K562 (cell line): ENCODE measurements around the gene SLC30A4. TPM values are rescaled to one million over a fixed set of nuclear protein-coding genes. Genes with fewer than 3 reads are reported as not detected.

Experiments
- ATAC-seq: fragments of 200-7000 bp; cut with Tn5 transposase; 3 replicates; pipeline ENCODE4 v1.9.1; 2020; ENCODE audit warnings: moderate library complexity
- BruUV-seq: library from RNA; stranded (reverse); fragments of 400-500 nt; replicated peaks from 2 replicates; lab custom pipeline; 2021; lab: Mats Ljungman, UMichigan
- CTCF ChIA-PET: fragments of 300-600 bp; formaldehyde crosslinking; extraction: SDS; loops from one replicate; lab custom pipeline; 2021; ENCODE audit warnings: low intra/inter-chr PET ratio; lab: Yijun Ruan, JAX
- POLR2A ChIA-PET: fragments of 300-600, 350-650 bp; sonication (Branson Sonifier 250); formaldehyde crosslinking; extraction: SDS; loops from one replicate; lab custom pipeline; 2021; ENCODE audit warnings: antibody characterized with exemption, inconsistent platforms; lab: Yijun Ruan, JAX
- DNase-seq, 4 experiments: peaks; one replicate each; pipeline versions ENCODE4 v3.0.0 to v3.0.0-alpha.2; 2011 to 2018; ENCODE audit warnings: low spot score in 3 of 4, mixed read lengths in 3 of 4; ENCODE audit errors: extremely low read depth in 1 of 4
- FAIRE-seq: peaks from 2 replicates; lab custom pipeline; 2011; peaks lifted over from hg19 to GRCh38; lab: Jason Lieb, UNC
- H2AFZ ChIP-seq: 2 replicates; pipeline ENCODE4 v1.6.0; 2011; ENCODE audit warnings: low read depth, low read length, control low read depth, inconsistent platforms
- H3K27ac ChIP-seq: fragments of 200-600 bp; 3 replicates; pipeline ENCODE4 v1.8.0; 2011; ENCODE audit warnings: low read depth, mild to moderate bottlenecking, control low read depth, inconsistent platforms, low read length, moderate library complexity, mixed read lengths; ENCODE audit errors: extremely low read depth
- H3K27me3 ChIP-seq, 2 experiments: fragments of 300-600 bp in 1 of 2; 2 replicates in 1 of 2; 3 replicates in 1 of 2; pipeline versions ENCODE4 v1.6.0 to v1.8.0; 2011; ENCODE audit warnings: inconsistent platforms in 2 of 2, low read length in 2 of 2, mild to moderate bottlenecking in 1 of 2, mixed read lengths in 1 of 2, moderate library complexity in 1 of 2; ENCODE audit not compliant: control insufficient read depth in 2 of 2, insufficient read depth in 2 of 2
- H3K36me3 ChIP-seq: fragments of 300-600 bp; 3 replicates; pipeline ENCODE4 v1.8.0; 2011; ENCODE audit warnings: mild to moderate bottlenecking, low read length, inconsistent platforms; ENCODE audit not compliant: control insufficient read depth, insufficient read depth
- H3K4me1 ChIP-seq, 2 experiments: fragments of 200-600 bp in 1 of 2; replicated peaks in 1 of 2; 2 replicates in 1 of 2; 3 replicates in 1 of 2; pipeline versions ENCODE4 v1.5.1 to v1.8.0; 2011; ENCODE audit warnings: inconsistent platforms in 2 of 2, low read length in 2 of 2, mild to moderate bottlenecking in 1 of 2, mixed read lengths in 1 of 2, moderate library complexity in 1 of 2; ENCODE audit not compliant: control insufficient read depth in 2 of 2, insufficient read depth in 2 of 2
- H3K4me2 ChIP-seq: 2 replicates; pipeline ENCODE4 v1.6.1; 2011; ENCODE audit warnings: low read length, control low read depth, inconsistent platforms, mixed read lengths; ENCODE audit not compliant: insufficient read depth
- H3K4me3 ChIP-seq: fragments of 200-600 bp; sonication (generic), shearing (Covaris generic); 2 replicates; pipeline ENCODE4 v1.5.1; 2016; ENCODE audit warnings: control low read depth, inconsistent platforms
- H3K79me2 ChIP-seq: fragments of 200-600 bp; 3 replicates; pipeline ENCODE4 v1.8.0; 2011; ENCODE audit warnings: low read length, inconsistent platforms; ENCODE audit not compliant: control insufficient read depth, insufficient read depth
- H3K9ac ChIP-seq, 2 experiments: 2 replicates each; pipeline versions ENCODE4 v1.6.0 to v1.6.1; 2011; ENCODE audit warnings: low read depth in 2 of 2, low read length in 2 of 2, control low read depth in 1 of 2, inconsistent platforms in 1 of 2, mild to moderate bottlenecking in 1 of 2, mixed read lengths in 1 of 2; ENCODE audit not compliant: insufficient read depth in 1 of 2
- H3K9me1 ChIP-seq: one replicate; pipeline ENCODE4 v1.6.0; 2011; ENCODE audit warnings: inconsistent platforms, mild to moderate bottlenecking, low read length, moderate library complexity; ENCODE audit not compliant: control insufficient read depth, insufficient read depth
- H3K9me3 ChIP-seq: replicated peaks from 2 replicates; pipeline ENCODE4 v1.5.1; 2011; ENCODE audit warnings: low read depth, low read length, inconsistent platforms; ENCODE audit not compliant: control insufficient read depth, insufficient read depth
- H4K20me1 ChIP-seq: replicated peaks from 2 replicates; pipeline ENCODE4 v1.6.1; 2011; ENCODE audit warnings: low read length, inconsistent platforms, mixed read lengths; ENCODE audit not compliant: control insufficient read depth, insufficient read depth
- CREM ChIP-seq: IDR thresholded peaks from 2 replicates; pipeline ENCODE4 v1.6.1; 2014; ENCODE audit warnings: antibody characterized with exemption, low read depth
- GTF2B ChIP-seq: IDR thresholded peaks from 2 replicates; pipeline ENCODE4 v1.6.1; 2011; ENCODE audit not compliant: insufficient read length; ENCODE audit errors: extremely low read depth
- JUN ChIP-seq, 2 experiments: sonication (generic) in 1 of 2; formaldehyde crosslinking in 1 of 2; IDR thresholded peaks; 2 replicates each; pipeline versions ENCODE4 v1.6.1 to v1.8.0; 2012 to 2022; ENCODE audit warnings: borderline replicate concordance in 2 of 2, mild to moderate bottlenecking in 2 of 2, improper control_type of control experiment in 1 of 2, low read depth in 1 of 2, low read length in 1 of 2, missing genetic modification reagents in 1 of 2
- NCOA4 ChIP-seq: fragments of 450-650 bp; IDR thresholded peaks from 2 replicates; pipeline ENCODE4 v1.6.1; 2018; ENCODE audit warnings: mild to moderate bottlenecking; ENCODE audit not compliant: partially characterized antibody
- SAP30 ChIP-seq: fragments of 200-600 bp; sonication (generic); IDR thresholded peaks from 2 replicates; pipeline ENCODE4 v1.6.1; 2012; ENCODE audit warnings: borderline replicate concordance, low read depth, mild to moderate bottlenecking, moderate library complexity, low read length, control low read depth, inconsistent platforms; ENCODE audit not compliant: insufficient read depth, poor library complexity, severe bottlenecking
- XRCC3 ChIP-seq: fragments of 450-650 bp; IDR thresholded peaks from 2 replicates; pipeline ENCODE4 v1.6.1; 2017; ENCODE audit warnings: mild to moderate bottlenecking, moderate library complexity
- ZNF431 ChIP-seq: sonication (generic); formaldehyde crosslinking; IDR thresholded peaks from 2 replicates; pipeline ENCODE4 v1.8.0; 2022; ENCODE audit warnings: mild to moderate bottlenecking, missing genetic modification reagents
- ZNF507 ChIP-seq: conservative IDR thresholded peaks from 2 replicates; pipeline ENCODE4 v1.6.1; 2017; ENCODE audit warnings: missing genetic modification characterization, missing compliant biosample characterization
- WGBS: fragments of 100-300 bp; shearing (Covaris generic); methylation state at CpG from one replicate; pipeline ENCODE4 v1.1.6; 2016; ENCODE audit warnings: low coverage, mixed read lengths; ENCODE audit not compliant: insufficient coverage; ENCODE audit errors: missing lambda C conversion rate; 5-methylcytosine and 5-hydroxymethylcytosine counted together
- in situ Hi-C: fragments of 300-500 bp; cut with MboI; formaldehyde crosslinking; loops from 4 replicates; pipeline ENCODE4 v1.15.0; 2018; ENCODE audit warnings: inconsistent platforms, mixed read lengths
- intact Hi-C: fragments of 100-400 bp; cut with micrococcal nuclease; formaldehyde crosslinking; loops from 2 replicates; pipeline ENCODE4 v1.14.2; 2022
- polyA plus RNA-seq, 8 experiments: library from polyadenylated mRNA; depleted of rRNA in 4 of 8; stranded (reverse) in 5 of 8; unstranded in 3 of 8; fragments of >200 nt; fragmentation: Nextera tagmentation in 2 of 8; fragmentation: Illumina TruSeq in 1 of 8; extraction: Ambion mirVana in 2 of 8; extraction: Trizol in 1 of 8; gene quantifications; 2 replicates each; pipeline versions ENCODE4 v1.2.1 to v1.2.3, GENCODE V29; 2011 to 2014; ENCODE audit warnings: inconsistent platforms in 1 of 8, missing spikeins in 1 of 8
- total RNA-seq, 7 experiments: library from RNA; depleted of rRNA in 6 of 7; stranded (reverse); fragments of >200 nt in 6 of 7; fragmentation: Illumina TruSeq in 2 of 7; extraction: Trizol in 2 of 7; gene quantifications; 2 replicates each; pipeline versions ENCODE4 v1.2.1 to v1.2.3, GENCODE V29; 2011 to 2021; ENCODE audit warnings: low replicate concordance in 1 of 7
- TF ChIP-seq, protein P1 (sequence below): sonication (generic); formaldehyde crosslinking; IDR thresholded peaks from 2 replicates; pipeline ENCODE4 v1.4.0; 2020; ENCODE audit warnings: mild to moderate bottlenecking, missing genetic modification reagents

The SLC30A4 gene
- total and polyA plus RNA-seq, 9 of the 15 experiments (the other 6 are each of a cell fraction or from before 2014, with no cell fraction given): 0.21 to 0.73 (median 0.36) TPM

GRCh38 chr15:45481135-45481534, 41.4 kb downstream of the SLC30A4 start:
- Histone ChIP-seq H3K79me2 (no peaks in the 10 kb centered on the region), H4K20me1 (no peaks in the 10 kb centered on the region), H2AFZ (no peak overlapping the region), H3K4me2 (no peak overlapping the region), H3K9me1 (no peaks in the 10 kb centered on the region), H3K4me1 (no peaks in the 10 kb centered on the region), H3K9me3 (no peaks in the 10 kb centered on the region), H3K27ac (no peak overlapping the region), H3K9ac (no peak overlapping the region), H3K36me3 (no peaks in the 10 kb centered on the region), H3K4me3 (no peak overlapping the region), H3K27me3 (peaks cover 0 to 6% of the 10 kb centered on the region in 2 experiments; a peak in 1 of 5 replicates)
- no peak for ATAC-seq
- POLR2A ChIA-PET: no interaction called here
- in situ Hi-C loops: no loop called here
- intact Hi-C loops: no loop called here
- BruUV-seq: no TSS peak
- WGBS: 5% methylated on average over 2 of the region's 2 CpGs
- TF ChIP-seq, protein P1, sequence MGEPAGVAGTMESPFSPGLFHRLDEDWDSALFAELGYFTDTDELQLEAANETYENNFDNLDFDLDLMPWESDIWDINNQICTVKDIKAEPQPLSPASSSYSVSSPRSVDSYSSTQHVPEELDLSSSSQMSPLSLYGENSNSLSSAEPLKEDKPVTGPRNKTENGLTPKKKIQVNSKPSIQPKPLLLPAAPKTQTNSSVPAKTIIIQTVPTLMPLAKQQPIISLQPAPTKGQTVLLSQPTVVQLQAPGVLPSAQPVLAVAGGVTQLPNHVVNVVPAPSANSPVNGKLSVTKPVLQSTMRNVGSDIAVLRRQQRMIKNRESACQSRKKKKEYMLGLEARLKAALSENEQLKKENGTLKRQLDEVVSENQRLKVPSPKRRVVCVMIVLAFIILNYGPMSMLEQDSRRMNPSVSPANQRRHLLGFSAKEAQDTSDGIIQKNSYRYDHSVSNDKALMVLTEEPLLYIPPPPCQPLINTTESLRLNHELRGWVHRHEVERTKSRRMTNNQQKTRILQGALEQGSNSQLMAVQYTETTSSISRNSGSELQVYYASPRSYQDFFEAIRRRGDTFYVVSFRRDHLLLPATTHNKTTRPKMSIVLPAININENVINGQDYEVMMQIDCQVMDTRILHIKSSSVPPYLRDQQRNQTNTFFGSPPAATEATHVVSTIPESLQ (CRISPR knock-in tag): no peak
- TF ChIP-seq XRCC3: no peak
- no peak for TF ChIP-seq CREM
- no peak for TF ChIP-seq GTF2B
- no peak for TF ChIP-seq ZNF507 (tag)
- TF ChIP-seq ZNF431 (CRISPR knock-in tag): no peak
- no peak for TF ChIP-seq SAP30
- TF ChIP-seq JUN (IDR thresholded peaks at IDR 0.05; ENCODE audit: borderline replicate concordance, low read depth, low read length): no peak
- no peak for TF ChIP-seq JUN (CRISPR knock-in tag; IDR thresholded peaks at IDR 0.05; ENCODE audit: borderline replicate concordance)
- TF ChIP-seq NCOA4: no peak
- no peak for FAIRE-seq
- CTCF ChIA-PET: no interaction called here
- DNase-seq: no peak
